Measurements from ENCODE around the gene ROR1.

The ROR1 gene

DNA sequence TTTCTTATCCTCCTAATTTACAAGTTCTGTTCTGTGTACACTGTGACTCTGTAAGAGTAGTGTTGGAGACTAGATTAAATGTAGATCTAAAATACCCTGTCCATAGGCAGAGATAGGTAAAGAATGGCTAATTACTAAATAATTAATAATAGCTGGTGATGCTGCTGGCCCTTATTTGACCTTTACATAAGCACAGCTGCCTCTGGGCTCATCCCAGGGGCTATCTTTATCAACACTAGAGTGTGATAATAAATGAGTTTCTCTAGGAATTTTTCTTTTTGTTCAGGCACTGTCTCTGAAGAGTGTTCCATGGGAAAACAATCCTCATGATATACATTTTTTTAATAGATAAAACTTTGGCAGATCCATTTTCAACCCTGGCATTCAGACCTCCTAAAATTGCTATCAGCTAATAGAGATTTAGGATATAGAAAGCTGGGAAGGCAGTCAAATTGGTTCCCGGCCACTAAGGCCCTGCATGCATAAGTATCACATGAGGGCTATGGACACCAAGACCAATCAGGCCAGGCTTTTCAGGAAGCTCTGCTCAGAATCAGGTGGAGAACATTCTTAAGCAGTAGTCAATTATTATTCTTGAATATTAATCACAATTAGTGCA is 107.2 kb downstream of the ROR1 start:
- ChIA-PET POLR2A (no interaction called here), CTCF (interaction anchor here (1.8 kb wide), 1 partner anchor 17 kb away, joined by 4 read pairs; no protein-coding TSS in a partner anchor)
- TF ChIP-seq, protein P1, sequence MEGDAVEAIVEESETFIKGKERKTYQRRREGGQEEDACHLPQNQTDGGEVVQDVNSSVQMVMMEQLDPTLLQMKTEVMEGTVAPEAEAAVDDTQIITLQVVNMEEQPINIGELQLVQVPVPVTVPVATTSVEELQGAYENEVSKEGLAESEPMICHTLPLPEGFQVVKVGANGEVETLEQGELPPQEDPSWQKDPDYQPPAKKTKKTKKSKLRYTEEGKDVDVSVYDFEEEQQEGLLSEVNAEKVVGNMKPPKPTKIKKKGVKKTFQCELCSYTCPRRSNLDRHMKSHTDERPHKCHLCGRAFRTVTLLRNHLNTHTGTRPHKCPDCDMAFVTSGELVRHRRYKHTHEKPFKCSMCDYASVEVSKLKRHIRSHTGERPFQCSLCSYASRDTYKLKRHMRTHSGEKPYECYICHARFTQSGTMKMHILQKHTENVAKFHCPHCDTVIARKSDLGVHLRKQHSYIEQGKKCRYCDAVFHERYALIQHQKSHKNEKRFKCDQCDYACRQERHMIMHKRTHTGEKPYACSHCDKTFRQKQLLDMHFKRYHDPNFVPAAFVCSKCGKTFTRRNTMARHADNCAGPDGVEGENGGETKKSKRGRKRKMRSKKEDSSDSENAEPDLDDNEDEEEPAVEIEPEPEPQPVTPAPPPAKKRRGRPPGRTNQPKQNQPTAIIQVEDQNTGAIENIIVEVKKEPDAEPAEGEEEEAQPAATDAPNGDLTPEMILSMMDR (IDR thresholded peaks at IDR 0.05; ENCODE audit: control extremely low read depth, extremely low read depth, low read depth, missing control alignments) = no peak
- no peak for DNase-seq (ENCODE audit: extremely low spot score)

DNA sequence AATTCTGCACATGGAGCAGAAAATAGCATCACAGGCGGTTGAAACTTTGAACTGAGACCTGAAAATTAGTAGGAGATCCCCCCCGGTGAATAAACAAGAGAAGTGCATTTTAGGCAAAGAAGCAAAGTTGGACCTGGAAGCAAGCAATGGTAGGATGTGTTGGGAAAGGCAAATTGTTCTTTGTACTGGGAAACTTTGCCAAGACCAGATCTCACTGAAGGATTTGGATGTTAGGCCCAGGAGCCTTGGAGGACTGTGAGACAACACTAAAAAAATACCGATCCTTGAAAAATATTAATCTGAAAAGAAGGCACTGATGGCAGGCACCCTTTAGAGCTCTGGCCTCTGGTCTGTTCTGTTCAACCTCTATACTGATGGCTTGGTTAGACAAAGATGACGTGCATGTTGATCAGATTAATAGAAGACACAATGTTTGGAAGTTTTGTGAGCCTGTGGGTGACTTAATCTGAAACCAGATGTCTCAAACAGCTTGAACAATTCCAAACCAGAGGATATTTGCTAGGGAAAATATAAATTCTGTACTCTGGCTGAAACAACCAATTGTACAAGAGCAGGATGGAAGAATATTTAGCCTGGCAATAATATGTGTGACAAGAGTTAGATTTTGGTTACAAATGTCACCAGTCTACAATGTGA is 108.4 kb downstream of the ROR1 start:
- no peak for DNase-seq (ENCODE audit: extremely low spot score)
- TF ChIP-seq, protein P1 (IDR thresholded peaks at IDR 0.05; ENCODE audit: control extremely low read depth, extremely low read depth, low read depth, missing control alignments) = no peak
- POLR2A ChIA-PET = no interaction called here
- CTCF ChIA-PET = no interaction called here

DNA sequence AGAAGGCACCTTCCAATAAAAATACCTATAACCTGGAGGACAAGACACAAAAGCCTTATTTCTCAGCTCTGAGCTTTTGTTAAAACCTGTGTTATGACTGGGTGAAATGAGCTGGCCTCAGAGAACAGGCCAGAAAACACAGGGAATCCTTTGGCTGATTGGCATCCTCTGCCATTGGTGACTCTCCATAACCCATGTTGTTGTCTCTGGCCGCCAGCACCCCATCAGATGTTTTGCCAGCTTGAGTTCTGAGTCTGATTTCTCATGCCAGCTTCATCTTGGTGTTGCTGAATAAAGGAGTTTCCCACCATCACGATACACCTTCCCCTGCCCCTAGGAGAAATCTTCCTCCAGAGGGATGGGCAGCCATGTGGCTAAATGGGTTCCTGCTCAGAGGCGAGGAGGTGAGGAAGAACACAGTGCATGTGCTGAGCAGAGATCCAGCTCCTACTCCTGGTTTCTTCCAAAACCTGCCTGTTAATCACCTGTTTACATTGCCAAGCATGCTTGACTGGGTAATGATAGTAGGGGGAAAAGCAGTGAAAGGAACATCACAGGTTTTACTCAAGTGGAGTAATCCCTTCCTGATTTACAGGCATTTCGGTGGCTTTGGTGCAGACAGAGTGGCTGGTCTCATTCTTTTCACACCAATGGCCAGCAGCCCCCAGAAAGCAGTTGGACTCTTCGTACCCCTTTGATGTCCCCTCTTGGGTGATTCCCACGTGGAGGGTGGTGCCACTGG is 109.8 kb downstream of the ROR1 start:
- ChIA-PET POLR2A (no interaction called here), CTCF (interaction anchor here (1.0 kb wide), 1 partner anchor 192 kb away, joined by 3 read pairs; no protein-coding TSS in a partner anchor)
- TF ChIP-seq, protein P1 (IDR thresholded peaks at IDR 0.05; ENCODE audit: control extremely low read depth, extremely low read depth, low read depth, missing control alignments) = no peak
- no peak for DNase-seq (ENCODE audit: extremely low spot score)

DNA sequence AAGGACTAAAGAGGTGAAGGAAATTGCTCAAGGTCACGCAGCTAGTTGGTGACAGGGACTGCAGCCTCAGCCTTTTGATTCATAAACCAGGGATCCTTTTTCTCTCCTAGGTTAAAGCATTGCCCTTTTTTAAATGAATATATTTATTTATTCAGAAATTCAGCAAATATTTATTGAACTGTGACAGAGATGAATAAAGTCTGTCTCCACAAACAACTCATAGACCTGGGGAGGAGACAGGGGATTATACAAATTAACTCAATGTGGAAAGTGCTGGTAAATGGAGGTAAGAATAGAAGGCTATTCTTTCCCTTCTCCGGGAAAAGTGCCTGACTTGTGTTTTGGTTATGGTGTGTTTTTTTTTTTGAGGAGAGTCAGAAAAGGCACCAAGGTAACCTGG is 110.7 kb downstream of the ROR1 start:
- ChIA-PET CTCF (no interaction called here), POLR2A (no interaction called here)

DNA sequence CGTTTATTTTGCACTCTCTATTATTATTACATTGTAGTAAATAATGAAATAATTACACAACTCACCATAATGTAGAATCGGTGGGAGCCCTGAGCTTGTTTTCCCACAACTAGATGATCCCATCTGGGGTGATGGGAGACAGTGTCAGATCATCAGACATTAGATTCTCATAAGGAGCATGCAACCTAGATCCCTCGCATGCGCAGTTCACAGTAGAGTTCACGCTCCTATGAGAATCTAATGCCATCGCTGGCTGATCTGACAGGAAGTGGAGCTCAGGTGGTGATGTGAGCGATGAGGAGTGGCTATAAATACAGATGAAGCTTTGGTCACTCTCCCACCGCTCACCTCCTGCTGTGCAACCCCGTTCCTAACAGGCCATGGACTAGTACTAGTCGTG is 112.1 kb downstream of the ROR1 start:
- TF ChIP-seq, protein P1 (IDR thresholded peaks at IDR 0.05; ENCODE audit: control extremely low read depth, extremely low read depth, low read depth, missing control alignments) = no peak
- POLR2A ChIA-PET = no interaction called here
- CTCF ChIA-PET = interaction anchor here (1.2 to 1.5 kb wide), 3 partner anchors 16 to 23 kb away, joined by 3 to 6 read pairs (median 3); no protein-coding TSS in a partner anchor
- no peak for DNase-seq (ENCODE audit: extremely low spot score)

More for the DNA sequence above, 110.7 kb downstream of the ROR1 start:
- TF ChIP-seq, protein P1 (IDR thresholded peaks at IDR 0.05; ENCODE audit: control extremely low read depth, extremely low read depth, low read depth, missing control alignments) = no peak
- no peak for DNase-seq (ENCODE audit: extremely low spot score)

DNA sequence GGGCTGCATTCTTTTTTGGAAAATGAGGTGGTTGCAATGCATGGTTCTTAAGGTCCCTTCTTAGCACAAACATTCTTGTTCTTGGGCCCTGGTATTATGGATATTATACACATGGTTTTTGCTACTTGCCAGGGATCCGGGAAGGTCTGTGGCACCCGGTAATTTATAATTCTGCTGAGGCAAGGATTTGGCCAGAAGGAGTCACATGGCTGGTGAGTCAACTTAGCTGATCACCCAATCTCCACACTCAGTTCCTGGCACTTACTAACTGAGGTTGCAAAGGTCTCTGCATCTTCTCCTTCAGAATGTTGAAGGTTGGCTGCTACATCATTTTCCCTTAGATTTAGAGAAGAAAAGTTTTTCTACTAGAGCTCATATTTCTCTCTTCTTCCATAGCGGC is 112.5 kb downstream of the ROR1 start:
- DNase-seq (ENCODE audit: extremely low spot score) = no peak
- ChIA-PET POLR2A (no interaction called here), CTCF (interaction anchor here (1.2 to 1.5 kb wide), 3 partner anchors 15 to 22 kb away, joined by 3 to 6 read pairs (median 3); no protein-coding TSS in a partner anchor)
- TF ChIP-seq, protein P1 (IDR thresholded peaks at IDR 0.05; ENCODE audit: control extremely low read depth, extremely low read depth, low read depth, missing control alignments) = no peak

Data from GM10248 (cell line).